Measurements from ENCODE around the gene EDEM1.

GRCh38 chr3:5181469-5182141 is 5.9 kb upstream of the EDEM1 start:
- TF ChIP-seq CTCF (IDR thresholded peaks at IDR 0.05) (no peak), EZH2 (IDR thresholded peaks at IDR 0.05; ENCODE audit: borderline replicate concordance, insufficient read depth, low read depth, low read length, poor library complexity, severe bottlenecking) (no peak)

All from B cell (primary cell).